Neutrophil (primary cell): ENCODE results near the gene RBM3.
A peak's percentile ranks its signal among the peaks of the same experiment; 100 is the strongest.

Source experiments
- H3K27ac ChIP-seq: fragments of 200-600 bp; sonication (generic); 2 replicates; pipeline ENCODE4 v1.5.1; 2016; ENCODE audit warnings: mild to moderate bottlenecking, moderate library complexity
- H3K27me3 ChIP-seq: fragments of 200-600 bp; sonication (generic); 2 replicates; pipeline ENCODE4 v1.6.0; 2016; ENCODE audit warnings: mild to moderate bottlenecking
- H3K36me3 ChIP-seq: fragments of 200-600 bp; sonication (generic); 2 replicates; pipeline ENCODE4 v1.5.1; 2017
- H3K4me1 ChIP-seq, 2 experiments: fragments of 200-600 bp in 1 of 2; sonication (generic) in 1 of 2; 1 replicate in 1 of 2; 2 replicates in 1 of 2; pipeline versions ENCODE4 v1.5.1 to v1.6.1; 2013 to 2016; ENCODE audit warnings: low read depth in 1 of 2, low read length in 1 of 2, mild to moderate bottlenecking in 1 of 2, moderate library complexity in 1 of 2; ENCODE audit not compliant: control insufficient read depth in 1 of 2, insufficient read depth in 1 of 2
- H3K4me3 ChIP-seq, 2 experiments: fragments of 200-600 bp in 1 of 2; sonication (generic) in 1 of 2; 1 replicate in 1 of 2; 2 replicates in 1 of 2; pipeline ENCODE4 v1.5.1; 2013 to 2016; ENCODE audit warnings: low read depth in 1 of 2, low read length in 1 of 2, mild to moderate bottlenecking in 1 of 2, moderate library complexity in 1 of 2
- H3K9me3 ChIP-seq: fragments of 200-600 bp; sonication (generic); 2 replicates; pipeline ENCODE4 v1.5.1; 2016
- CTCF ChIP-seq: fragments of 200-600 bp; sonication (generic); IDR thresholded peaks from 2 replicates; pipeline ENCODE4 v1.5.1; 2016; ENCODE audit warnings: antibody characterized with exemption

The RBM3 gene

GRCh38 chrX:48569958-48570357 lies 4.3 kb upstream of the RBM3 start:
- H3K4me1 ChIP-seq: peaks cover under 1 to 3% of the 10 kb centered on the region in 2 experiments
- no peaks in the 10 kb centered on the region for H3K9me3 ChIP-seq
- no peak overlapping the region for H3K4me3 ChIP-seq
- H3K27ac ChIP-seq: no peak overlapping the region
- no peaks in the 10 kb centered on the region for H3K27me3 ChIP-seq
- TF ChIP-seq CTCF: no peak
- no peaks in the 10 kb centered on the region for H3K36me3 ChIP-seq

GRCh38 chrX:48573690-48574269 lies 504 bp upstream of the RBM3 start:
- H3K27me3 ChIP-seq: no peaks in the 10 kb centered on the region
- peaks cover 26% of the 10 kb centered on the region for H3K36me3 ChIP-seq
- peaks cover 14 to 17% of the 10 kb centered on the region in 2 experiments for H3K4me1 ChIP-seq
- TF ChIP-seq CTCF: no peak
- H3K9me3 ChIP-seq: no peaks in the 10 kb centered on the region
- peak overlapping the region; percentile 97 for H3K27ac ChIP-seq
- peak overlapping the region; percentile 95 to 97 for H3K4me3 ChIP-seq

- H3K36me3 ChIP-seq: peaks cover 26% of the 10 kb centered on the region
- peak overlapping the region; percentile 97 for H3K27ac ChIP-seq
- peaks cover 14 to 17% of the 10 kb centered on the region in 2 experiments for H3K4me1 ChIP-seq
- H3K27me3 ChIP-seq: no peaks in the 10 kb centered on the region
- peak overlapping the region in 1 of 2 experiments; percentile 95 for H3K4me3 ChIP-seq
- no peak for TF ChIP-seq CTCF
- H3K9me3 ChIP-seq: no peaks in the 10 kb centered on the region
Measured at GRCh38 chrX:48575642-48576041, 1.4 kb downstream of the RBM3 start.

- TF ChIP-seq CTCF: no peak
- Histone ChIP-seq H3K27ac (peak overlapping the region; percentile 97), H3K4me3 (no peak overlapping the region), H3K9me3 (no peaks in the 10 kb centered on the region), H3K4me1 (peaks cover 14 to 17% of the 10 kb centered on the region in 2 experiments), H3K36me3 (peaks cover 26% of the 10 kb centered on the region), H3K27me3 (no peaks in the 10 kb centered on the region)
Measured at GRCh38 chrX:48576108-48576507, 1.8 kb downstream of the RBM3 start.

GRCh38 chrX:48578661-48579128 lies 4.4 kb downstream of the RBM3 start:
- H3K9me3 ChIP-seq: no peaks in the 10 kb centered on the region
- peaks cover 14 to 17% of the 10 kb centered on the region in 2 experiments for H3K4me1 ChIP-seq
- no peak for TF ChIP-seq CTCF
- no peak overlapping the region for H3K27ac ChIP-seq
- H3K27me3 ChIP-seq: no peaks in the 10 kb centered on the region
- no peak overlapping the region for H3K4me3 ChIP-seq
- H3K36me3 ChIP-seq: peaks cover 26% of the 10 kb centered on the region
